NCI-H2196 (cell line): ENCODE results near the gene RASA4B.
A peak's percentile ranks its signal among the peaks of the same experiment; 100 is the strongest.
"Not testable (repeated sequence)": the region's sequence is repeated elsewhere in the genome, so short reads cannot be mapped to it uniquely, and the experiment has no call there.

Source experiments
- DNase-seq: peaks from one replicate; lab custom pipeline; 2025; ENCODE audit not compliant: unreplicated experiment; lab: John Stamatoyannopoulos, UW

The RASA4B gene

GRCh38 chr7:102474736-102475435 is 42.7 kb downstream of the RASA4B start:
- not testable (repeated sequence) for DNase-seq

GRCh38 chr7:102474116-102474515 is 43.5 kb downstream of the RASA4B start:
- not testable (repeated sequence) for DNase-seq

- DNase-seq: no peak
Measured at GRCh38 chr7:102473271-102473991, 44.1 kb downstream of the RASA4B start.

- no peak for DNase-seq
Measured at GRCh38 chr7:102472126-102473041, 45.2 kb downstream of the RASA4B start.

GRCh38 chr7:102471791-102472125 is 45.8 kb downstream of the RASA4B start:
- no peak for DNase-seq

GRCh38 chr7:102469972-102470825 is 47.4 kb downstream of the RASA4B start:
- DNase-seq: no peak

- no peak for DNase-seq
Measured at GRCh38 chr7:102469351-102469971, 48.1 kb downstream of the RASA4B start.

GRCh38 chr7:102468478-102469350 is 48.9 kb downstream of the RASA4B start:
- no peak for DNase-seq

- DNase-seq: no peak
Measured at GRCh38 chr7:102467581-102468477, 49.7 kb downstream of the RASA4B start.

GRCh38 chr7:102466097-102466496 is 51.5 kb downstream of the RASA4B start:
- DNase-seq: no peak

- peak; percentile 93 for DNase-seq
Measured at GRCh38 chr7:102464577-102465280, 52.8 kb downstream of the RASA4B start, which contains the start of the genes ALKBH4 and LRWD1. Gene ALKBH4, minus strand, starts transcription at chr7:102464863. Its CDS starts 27 bp downstream, at chr7:102464836. Gene LRWD1, plus strand, starts transcription at chr7:102464984. Its CDS starts 97 bp downstream, at chr7:102465081.

- DNase-seq: no peak
Measured at GRCh38 chr7:102463841-102464576, 53.6 kb downstream of the RASA4B start.

GRCh38 chr7:102460467-102460866 is 57.1 kb downstream of the RASA4B start:
- no peak for DNase-seq

- DNase-seq: no peak
Measured at GRCh38 chr7:102459221-102459844, 58.2 kb downstream of the RASA4B start.

GRCh38 chr7:102457352-102457924 is 60.1 kb downstream of the RASA4B start:
- DNase-seq: no peak

- DNase-seq: peak; percentile 21
Measured at GRCh38 chr7:102456327-102456726, 61.2 kb downstream of the RASA4B start.
